HG02884 (cell line): ENCODE measurements around the gene OTUB1.

Source experiments
- ATAC-seq: cut with Tn5 transposase; IDR thresholded peaks from one replicate; pipeline ENCODE4 v1.9.1; 2021; ENCODE audit warnings: mild to moderate bottlenecking, moderate library complexity; ENCODE audit not compliant: unreplicated experiment

Gene OTUB1

DNA sequence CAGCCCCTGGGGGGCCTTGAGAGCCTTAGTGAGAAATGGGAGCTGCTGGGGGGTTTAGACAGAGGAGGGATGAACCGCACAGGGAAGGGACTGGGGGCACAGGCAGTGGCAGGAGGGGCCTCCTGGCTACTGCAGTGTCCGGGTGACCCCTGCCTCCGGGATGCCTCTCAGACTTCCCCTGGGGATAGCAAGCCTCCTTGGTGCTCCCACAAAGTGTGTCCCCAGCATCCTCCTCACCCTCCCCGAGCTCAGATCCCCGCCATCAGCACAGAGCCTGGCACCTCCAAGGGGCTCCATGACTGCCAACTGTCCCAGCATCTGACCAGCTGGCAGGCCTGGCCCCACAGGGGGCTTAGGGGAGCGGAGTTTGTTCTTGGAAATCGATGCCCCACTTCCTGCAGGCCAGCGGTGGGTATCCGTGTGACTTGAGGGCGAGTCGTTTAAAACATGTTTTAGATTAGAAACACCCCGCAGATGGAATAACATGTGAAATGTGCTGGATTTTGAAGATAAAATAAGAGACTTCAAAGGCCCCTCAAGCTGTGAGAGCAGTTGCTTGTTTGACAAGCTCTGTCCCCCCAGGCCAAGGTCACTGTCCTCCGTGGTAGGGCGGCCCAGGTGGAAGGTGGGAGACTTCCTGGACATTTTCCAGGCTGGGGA is 36.0 kb downstream of the OTUB1 start:
- no peak for ATAC-seq

DNA sequence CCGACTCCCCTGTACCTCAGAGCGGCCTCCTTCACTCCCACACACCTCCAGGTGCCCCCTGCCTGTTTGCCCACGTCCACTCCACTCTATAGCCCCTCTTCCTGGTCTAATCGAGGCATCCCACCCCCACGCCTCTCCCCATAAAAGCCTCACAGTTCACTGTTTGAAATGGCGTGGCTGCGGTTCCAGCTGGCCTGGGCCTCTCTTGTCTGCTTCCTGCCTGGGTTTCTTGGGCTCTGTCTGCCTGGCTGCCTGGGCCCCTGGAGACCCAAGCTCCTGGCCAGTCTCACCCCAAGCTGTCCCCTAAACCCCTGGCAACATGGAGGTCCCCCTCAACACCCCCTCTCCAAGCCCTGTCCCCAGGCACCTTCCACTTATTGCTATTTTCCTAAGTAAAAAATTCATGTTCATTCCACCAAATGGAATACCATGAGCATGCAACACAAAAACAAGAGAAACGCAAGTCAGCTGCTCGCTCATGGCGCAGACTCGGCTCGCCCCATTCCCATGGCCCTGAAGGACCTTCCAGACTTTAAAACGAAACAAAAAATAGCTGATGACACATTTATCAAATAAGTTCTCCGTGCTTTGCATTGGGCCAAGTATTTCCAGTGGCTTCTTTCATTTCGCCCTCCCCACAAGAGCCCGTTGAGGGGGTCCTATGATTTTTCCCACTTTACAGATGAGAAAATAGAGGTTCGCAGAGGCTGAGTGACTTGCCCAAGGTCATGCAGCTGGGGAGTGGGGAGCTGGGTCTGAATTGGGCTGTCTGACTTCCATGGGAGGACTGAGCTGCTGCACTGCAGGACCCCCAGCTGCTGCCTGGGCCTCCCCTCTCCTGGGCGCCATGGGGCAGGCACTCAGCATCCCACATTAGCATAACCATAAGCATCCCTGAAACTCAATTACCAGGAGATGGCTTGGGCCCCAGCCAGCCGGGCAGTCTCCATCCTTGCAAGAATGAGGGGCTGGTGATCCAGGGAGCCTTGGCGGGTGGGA is 37.8 kb downstream of the OTUB1 start:
- no peak for ATAC-seq

DNA sequence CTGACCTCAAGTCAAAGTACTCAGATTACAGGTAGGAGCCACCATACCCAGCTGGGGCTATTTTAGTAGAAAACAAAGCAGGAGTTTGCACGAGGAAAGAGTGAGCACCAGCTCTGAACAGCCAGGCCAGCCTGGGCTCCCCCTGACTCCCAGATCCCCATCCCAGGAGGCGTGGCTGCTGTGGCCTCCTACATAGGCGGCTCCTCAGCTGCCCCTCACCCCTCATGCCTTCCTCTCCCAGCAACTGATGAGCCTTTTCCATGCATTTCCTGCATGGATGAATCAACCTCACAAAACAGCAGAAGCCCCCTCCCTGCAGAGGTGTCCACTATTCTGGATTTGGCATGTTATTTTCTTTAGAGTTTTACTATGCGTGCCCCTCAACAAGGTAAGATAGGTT is 39.0 kb downstream of the OTUB1 start:
- ATAC-seq, result no peak

DNA sequence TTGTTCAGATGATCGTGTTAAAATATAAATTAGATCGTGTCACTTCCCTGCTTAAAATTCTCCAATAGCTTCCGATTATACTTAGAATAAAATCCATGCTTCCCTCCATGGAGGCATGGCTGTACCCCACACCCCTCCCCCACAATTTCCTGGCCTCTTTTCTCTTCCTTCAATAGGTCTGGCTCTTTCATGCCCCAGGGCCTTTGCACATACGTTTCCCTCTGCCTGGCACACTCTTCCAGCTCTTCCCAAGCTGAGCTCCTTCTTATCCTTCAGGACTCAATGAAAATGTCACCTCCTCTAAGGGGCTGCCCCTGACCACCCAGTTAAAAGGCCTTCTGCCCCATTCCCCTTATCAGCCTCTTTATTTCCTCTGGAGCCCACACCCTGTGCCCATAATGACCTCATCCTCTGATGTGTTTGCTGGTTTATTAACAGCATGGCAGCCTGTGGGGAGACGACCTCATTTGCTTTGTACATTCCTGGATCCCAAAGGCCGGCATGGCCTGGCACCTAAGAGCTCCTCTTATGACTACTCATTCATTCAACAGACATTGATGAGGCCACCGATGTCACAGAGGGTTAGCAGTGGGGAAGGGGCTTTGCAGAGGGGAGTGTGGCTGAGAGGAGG is 40.5 kb downstream of the OTUB1 start:
- ATAC-seq, result no peak

DNA sequence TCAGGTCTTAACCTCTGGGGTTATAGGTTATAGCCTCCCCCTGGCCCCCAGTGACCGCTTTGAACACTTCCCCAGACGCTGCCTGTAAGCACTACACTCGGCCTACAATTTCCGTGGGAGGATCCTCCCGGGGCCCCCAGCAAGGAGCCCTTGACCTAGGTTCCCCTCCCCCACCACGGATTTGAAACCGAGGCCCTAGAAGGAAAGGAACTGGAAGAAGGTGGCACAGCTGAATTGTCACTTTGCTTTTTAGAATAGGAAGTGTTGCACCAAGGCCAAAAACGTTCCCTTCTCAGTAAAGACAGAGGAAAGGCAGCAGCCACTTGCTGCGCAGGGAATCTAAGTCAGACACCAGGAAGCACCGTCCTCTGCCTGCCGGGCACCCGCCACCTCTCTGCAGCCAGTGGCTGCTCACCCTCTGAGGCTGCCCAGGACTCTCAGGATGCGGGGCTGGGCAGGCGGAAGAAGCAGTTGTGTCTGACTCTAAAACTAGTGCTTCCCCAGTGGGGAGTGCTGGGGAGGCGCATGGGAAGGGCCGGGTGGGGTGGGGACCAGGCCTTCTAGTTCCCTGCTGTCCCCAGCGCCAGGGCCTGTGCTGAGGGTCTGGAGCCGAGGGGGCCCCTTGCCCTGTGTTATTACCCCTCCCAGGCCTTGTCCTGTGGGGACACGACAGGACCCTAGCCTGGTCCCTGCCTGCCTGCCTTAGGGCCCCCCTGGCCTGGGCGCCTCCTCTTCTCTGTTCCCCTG is 41.6 kb downstream of the OTUB1 start:
- no peak for ATAC-seq

DNA sequence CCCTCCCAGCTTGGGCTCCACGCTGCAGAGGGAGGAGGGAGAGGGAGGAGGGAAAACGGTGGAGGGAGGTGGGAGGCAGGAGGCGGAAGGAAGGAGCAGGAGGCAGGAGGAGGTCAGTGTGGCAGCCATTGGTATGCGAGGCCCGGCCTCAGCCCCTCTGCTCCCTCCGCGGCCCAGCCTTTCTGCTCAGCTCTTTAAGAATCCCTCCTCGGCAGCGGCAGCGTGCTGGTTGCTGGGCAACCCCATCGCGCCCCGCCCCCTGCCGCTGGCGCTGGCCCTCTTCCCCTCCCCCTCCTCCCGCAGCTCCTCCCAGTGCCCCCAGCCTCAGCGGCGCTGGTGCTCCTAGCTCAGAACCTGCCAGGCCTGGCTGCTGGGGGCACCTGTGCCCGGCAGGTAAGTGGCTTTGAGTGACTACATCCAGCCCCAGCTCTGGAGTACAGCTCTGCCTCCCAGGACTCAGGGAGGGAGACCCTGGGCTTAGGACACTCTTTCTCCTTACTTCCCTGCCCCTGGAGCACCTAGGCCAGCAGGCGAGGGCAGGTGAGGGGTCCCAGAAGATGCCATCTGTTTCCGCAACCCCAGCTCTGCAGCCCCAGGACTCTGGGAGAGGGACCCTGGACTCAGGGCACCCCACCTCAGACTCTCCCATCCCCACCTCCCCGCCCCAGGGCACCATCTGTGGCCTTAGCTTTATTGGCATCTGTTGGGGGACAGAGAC is 42.3 kb downstream of the OTUB1 start:
- no peak for ATAC-seq

DNA sequence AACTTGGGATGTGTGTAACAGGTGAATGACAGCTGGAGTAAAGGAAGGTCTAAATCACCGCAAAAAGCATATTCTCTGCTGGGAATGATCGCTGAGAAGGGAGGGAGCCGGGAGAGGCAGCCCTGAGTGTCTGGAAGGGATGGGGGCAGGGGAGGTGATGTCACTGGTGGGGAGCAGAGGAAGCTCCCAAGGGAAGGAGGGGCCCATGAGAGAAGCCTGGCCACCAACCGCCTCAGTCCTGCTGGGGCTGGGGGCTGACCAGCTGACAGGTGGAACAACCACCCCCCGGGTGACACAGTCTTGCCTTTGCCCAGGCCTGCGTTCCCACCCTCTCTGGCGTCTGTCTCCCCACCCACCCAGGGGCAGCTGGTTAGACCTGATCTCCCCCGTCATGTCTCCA is 43.5 kb downstream of the OTUB1 start:
- ATAC-seq, result no peak

DNA sequence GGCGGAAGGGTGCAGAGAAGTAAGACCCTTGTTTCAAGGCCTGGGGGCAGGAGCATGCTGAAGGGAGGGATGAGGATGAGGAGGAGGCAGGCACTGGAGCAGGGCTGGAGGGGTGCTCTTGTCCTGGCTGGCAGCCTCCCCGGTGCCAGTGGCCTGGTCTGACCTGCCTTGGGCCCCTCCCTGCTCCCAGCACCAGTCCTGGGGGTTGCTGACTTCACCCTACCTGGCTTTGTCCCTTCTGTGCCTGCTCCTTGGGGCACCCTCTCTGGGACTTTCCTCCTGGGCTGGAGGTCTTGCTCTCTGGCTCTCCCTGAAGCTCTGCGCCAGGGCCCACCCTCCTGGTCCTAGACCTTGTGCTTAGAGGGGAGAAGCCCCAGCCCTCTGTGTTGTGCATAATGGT is 44.8 kb downstream of the OTUB1 start:
- ATAC-seq, result no peak

DNA sequence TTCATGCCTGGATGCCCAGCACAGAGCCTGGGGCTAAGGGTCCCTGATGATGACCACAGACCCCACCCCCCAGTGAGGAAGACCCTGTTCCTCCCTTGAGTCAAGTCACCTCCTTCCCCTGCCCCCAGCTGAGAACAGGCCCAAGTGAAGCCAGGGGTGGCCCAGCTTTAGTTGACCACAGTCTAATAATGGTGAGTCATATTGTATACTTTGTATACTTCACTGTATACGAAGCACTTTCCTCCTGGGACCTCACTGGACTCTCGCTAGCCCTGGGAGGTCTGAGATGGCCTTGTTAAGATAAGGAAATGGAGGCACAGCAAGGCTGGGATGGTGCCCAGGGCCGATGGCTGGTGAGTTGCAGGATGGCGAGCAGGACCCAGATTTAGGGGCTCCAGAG is 45.8 kb downstream of the OTUB1 start:
- ATAC-seq, result no peak

DNA sequence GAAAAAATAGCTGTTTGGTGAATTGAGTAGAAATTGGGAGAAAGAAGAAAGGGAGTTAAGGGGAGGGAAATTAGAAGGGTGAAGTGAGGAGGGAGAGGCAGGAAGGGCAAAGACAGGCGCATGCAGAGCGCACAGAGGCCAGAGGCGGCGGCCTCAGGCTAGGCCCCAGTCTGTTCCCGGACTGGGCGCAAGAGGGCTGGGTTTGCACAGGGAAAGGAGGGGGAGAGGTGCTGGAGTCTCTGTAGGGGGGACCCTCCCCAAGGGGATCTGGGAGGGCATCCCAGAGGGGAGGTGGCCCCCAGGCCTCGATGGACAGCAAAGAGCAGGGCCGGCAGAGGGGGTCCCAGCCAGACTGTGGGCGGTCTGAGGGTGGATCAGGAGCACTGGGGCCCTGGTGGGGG is 48.2 kb downstream of the OTUB1 start:
- ATAC-seq, result no peak

DNA sequence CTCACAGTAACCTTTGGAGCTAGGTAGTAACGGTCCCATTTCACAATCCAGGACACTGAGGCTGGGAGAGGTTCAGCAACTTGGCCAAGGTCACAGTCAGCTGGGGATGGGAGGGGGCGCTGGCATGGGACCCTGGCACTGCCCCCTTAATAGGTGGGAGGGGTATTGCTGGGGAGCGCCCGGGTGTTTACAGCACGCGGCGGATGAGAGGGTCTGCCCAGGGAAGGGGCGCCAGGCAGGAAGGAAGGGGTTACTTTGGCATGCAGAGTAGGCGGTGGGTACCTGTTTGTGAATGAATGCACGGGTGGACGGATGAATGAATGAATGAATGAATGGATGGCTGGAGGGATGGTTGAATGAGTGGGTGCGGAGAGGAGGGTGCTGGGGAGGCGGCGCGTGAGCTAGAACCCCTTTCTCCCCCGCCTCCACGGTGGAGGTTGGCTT is 48.9 kb downstream of the OTUB1 start:
- no peak for ATAC-seq

DNA sequence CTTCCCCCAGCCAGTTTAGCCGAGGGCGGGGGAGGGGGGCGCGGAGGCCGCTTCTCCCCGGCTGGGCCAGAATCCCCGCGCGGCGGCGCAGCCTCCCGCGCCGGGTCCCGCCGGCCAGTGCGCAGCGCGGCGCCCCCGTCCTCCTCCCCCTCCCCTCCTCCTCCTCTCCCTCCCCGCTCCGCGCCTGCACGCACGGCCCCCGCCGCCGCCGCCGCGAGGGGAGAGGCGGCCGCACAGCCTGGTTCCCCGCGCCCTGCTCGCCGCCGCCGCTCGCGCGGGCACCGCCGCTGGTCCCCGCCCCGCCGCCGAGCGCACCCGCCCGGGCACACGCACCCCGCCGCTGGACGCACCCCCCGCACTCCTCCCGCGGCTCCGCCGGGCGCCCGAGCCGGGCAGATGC is 49.3 kb downstream of the OTUB1 start, which contains the start of gene FLRT1:
TSS of gene FLRT1 (plus strand) at position 356 of the 400 bp plus-strand sequence. CDS start 80,337 bp downstream, outside the sequence.
- no peak for ATAC-seq

DNA sequence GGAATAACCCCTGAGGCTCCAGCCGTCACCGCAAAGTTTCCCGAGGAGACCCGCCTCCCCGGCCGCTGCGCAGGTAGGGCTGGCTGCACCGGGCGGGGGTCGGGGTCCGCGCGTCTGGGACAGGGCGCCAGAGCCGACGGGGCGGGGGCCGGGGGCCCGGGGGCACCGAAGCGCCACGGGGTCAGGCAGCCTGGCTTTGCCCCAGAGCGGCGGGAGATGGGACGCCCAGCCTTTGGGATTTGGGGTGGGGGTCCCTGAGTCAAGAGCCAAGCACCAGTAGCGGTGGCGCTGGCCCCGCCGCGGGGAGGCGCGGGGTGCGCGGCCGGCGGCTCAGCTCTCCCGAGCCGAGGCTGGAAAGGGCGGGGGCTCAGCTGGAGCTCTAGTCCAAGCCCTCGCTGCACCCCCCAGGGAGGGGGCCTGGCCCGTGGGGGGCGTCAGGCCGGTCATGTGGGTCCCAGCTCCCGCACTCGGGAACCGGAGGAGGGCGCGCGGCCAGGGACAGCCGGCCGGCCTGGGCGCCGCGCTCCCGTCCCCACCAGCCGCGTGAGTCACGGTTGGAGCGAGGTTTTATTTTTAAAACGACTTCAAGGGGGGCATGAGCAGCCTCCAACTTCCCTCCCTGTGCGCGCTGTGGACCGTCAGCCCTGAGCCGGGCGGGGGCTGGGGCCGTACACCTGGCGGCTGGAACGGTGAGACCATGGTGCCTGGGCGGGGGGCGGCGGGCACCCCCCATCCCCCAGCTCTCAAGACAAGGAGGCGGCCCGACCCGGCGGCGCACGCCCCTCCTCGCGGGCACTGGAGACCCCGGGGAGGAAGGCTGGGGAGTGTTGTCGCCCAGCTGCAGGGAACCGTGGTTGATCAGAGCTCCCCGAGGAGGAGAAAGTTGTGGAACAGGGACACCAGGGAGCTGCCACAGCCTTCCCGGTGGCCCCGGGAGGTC is 50.1 kb downstream of the OTUB1 start:
- ATAC-seq, result no peak

DNA sequence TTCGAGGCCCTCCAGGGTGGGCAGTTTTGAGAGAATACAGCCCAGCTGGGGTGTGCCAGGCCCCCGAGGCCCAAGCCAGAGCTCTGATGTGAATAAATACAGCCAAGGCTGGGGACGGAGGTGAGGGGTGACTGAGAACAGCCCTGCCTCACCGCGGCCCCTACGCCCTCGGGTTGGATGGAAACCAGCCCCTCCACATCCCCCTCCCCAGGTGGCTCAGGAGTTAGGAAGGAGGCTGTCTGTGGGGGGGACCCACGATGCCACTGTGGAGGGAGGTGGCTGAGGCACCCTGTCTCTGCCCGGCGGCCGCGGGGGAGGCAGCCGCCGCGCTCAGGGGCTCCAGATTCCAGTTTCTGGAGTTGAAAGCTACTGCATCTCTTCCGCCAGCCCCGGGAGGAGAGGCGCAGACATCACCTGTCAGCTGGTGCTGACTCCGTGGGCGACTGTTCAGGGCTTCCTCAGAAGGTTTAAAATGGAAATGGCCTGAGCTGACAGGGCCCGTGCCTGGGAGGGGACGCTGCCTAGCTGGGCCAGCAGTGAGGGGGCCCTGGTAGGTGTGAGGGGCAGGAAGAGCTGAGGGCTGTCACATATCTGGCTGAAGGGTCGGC is 50.9 kb downstream of the OTUB1 start:
- no peak for ATAC-seq

DNA sequence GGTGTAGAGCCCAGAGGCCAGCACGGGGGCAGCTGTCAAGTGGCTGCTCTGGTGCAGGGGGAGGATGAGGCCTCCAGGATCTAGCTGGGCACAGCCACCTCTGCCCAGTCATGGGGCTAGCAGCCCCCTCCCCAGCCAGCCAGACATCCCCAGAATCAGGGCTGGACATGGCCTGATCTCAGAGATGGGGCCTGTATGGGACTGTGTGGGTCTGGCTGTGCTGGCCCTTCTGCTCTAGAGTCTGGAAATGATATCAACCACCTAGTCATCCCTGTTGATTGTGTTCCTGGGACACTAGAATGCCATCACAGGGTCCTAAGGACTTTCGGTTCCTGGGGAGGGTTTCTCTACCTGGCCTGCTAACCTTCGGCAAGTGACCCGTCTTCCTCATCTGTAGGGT is 52.3 kb downstream of the OTUB1 start:
- no peak for ATAC-seq

DNA sequence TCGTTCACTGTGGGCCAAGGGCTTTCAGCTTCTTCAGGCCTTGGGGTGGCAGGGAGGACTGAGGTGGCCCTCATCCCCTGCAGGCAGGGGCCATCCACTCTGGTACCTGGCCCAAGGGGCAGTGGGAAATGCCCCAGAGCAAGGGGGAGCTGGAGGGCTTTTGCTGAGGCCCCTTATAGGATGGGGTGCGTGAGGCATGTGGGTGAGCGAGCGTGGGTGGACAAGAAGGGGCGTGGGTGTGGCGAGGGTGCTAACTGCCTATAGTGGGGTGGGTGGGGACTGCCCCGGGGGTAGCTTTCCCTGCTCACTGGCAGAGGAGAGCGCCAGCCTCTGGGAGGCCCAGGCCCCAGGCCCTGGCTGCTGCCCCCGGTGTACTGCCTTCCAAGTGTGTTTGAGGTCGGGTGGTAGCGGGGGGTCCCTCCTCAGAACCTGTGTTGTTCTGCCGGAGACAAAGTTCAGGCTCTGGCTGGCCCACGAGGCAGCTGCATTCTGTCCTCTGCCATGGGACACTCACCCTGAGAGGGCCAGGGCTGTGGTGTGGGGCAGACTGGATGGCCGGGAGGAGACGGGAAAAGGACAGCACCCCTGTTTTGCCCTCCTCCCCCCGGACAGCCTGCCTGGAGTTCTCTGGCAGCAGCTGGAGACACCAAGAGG is 52.9 kb downstream of the OTUB1 start:
- ATAC-seq, result no peak

DNA sequence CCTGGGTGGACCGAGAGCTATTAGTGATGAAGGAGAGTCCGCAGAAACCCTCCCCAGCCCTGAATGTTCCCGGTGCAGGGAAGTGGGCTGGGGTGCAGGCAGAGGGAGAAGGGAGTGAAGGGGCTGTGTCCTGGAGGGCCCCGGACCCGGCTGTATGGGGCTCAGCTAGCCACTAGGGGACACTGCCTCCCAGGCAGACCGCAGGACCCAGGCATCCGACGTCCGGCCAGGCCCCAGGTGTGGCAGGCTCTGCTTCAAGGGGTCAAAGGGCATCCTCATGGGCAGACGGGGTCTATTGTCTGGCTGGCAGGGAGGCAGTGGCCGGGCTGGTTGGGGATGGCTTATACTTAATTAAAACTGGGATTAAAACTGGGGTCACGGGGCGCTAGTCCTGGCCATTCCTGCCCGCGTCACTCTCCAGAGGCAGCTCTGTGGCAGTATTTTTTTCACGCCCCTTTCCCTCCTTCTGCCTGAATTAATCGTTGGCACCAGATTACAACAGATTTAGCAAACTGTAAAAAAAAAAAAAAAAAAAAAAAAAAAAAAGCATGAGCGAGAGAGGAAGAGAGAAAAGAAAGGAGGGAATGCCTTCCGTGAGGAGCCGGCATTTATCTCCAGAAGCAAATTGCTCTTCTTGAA is 54.6 kb downstream of the OTUB1 start:
- ATAC-seq, result no peak

DNA sequence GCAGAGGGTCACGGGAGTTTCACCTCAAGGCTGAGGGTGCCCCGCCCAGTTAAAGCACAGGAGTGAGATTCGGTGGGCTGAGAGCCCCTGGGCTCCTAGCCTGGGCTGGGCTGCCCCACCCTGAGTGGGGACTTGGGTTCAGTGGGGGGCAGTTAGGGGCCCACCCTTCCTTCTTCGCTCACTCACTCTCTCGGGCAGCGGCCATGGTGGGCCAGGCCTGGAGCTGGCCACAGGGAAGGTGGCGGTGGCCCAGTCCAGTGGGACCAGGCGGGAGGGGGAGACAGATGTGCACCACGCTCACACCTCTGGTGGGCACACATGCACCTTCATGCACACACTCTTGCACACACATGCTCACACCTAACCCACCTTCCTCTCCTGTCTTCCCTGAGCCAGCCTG is 55.6 kb downstream of the OTUB1 start:
- ATAC-seq, result no peak
